ENCODE results near the gene PACS2.

GRCh38 chr14:105351920-105352851, 37.6 kb downstream of the PACS2 start:
- TF ChIP-seq CTCF (IDR thresholded peaks at IDR 0.05) (peak; percentile 83), REST (IDR thresholded peaks at IDR 0.05; ENCODE audit: insufficient read depth in 1 of 2, low read depth in 2 of 2, low read length in 1 of 2) (no peak), POLR2AphosphoS5 (IDR thresholded peaks at IDR 0.05; ENCODE audit: low read depth, low read length) (no peak), TCF7L2 (IDR thresholded peaks at IDR 0.05; ENCODE audit: low read depth, low read length) (no peak)
